HCT116 (cell line): ENCODE results near the gene ADGRV1. TPM values are rescaled to one million over a fixed set of nuclear protein-coding genes. Genes with fewer than 3 reads are reported as not detected.

ENCODE experiments used
- ATAC-seq: fragments of 200-7000 bp; cut with Tn5 transposase; 2 replicates; pipeline ENCODE4 v1.9.1; 2020; ENCODE audit warnings: mild to moderate bottlenecking, moderate library complexity
- BruUV-seq: library from RNA; stranded (reverse); fragments of 400-500 nt; replicated peaks from 2 replicates; lab custom pipeline; 2021; lab: Mats Ljungman, UMichigan
- CTCF ChIA-PET: fragments of 300-600 bp; sonication (Branson Sonifier 250); formaldehyde crosslinking; loops from one replicate; lab custom pipeline; 2021; ENCODE audit warnings: antibody characterized with exemption; lab: Charles Lee
- POLR2A ChIA-PET: fragments of 300-600, 350-600 bp; sonication (Branson Sonifier 250); formaldehyde crosslinking; loops from one replicate; lab custom pipeline; 2021; ENCODE audit warnings: antibody characterized with exemption; lab: Charles Lee
- RAD21 ChIA-PET, 2 experiments: fragments of 300-600 bp; sonication (Branson Sonifier 250); formaldehyde crosslinking; loops; one replicate each; lab custom pipeline; 2023; ENCODE audit warnings: low total read pairs in 2 of 2; ENCODE audit not compliant: uncharacterized antibody in 2 of 2, unreplicated experiment in 2 of 2, low non-redundant PET in 1 of 2; lab: Charles Lee
- DNase-seq: peaks from one replicate; pipeline ENCODE4 v3.0.0-alpha.2; 2010; ENCODE audit warnings: low read depth, low spot score
- H2AFZ ChIP-seq: fragments of 200-600 bp; shearing (Covaris generic), sonication (generic); 2 replicates; pipeline ENCODE4 v1.6.1; 2017; ENCODE audit warnings: low read depth, mixed run types, mixed read lengths, antibody characterized with exemption, low read length; ENCODE audit not compliant: poor library complexity, severe bottlenecking
- H3K27ac ChIP-seq: 2 replicates; pipeline ENCODE4 v1.5.1; 2012; ENCODE audit warnings: low read depth, low read length
- H3K27me3 ChIP-seq: fragments of 200-600 bp; sonication (generic); 2 replicates; pipeline ENCODE4 v1.6.1; 2016; ENCODE audit warnings: mixed run types, low read length, mixed read lengths; ENCODE audit not compliant: insufficient read depth
- H3K36me3 ChIP-seq, 2 experiments: fragments of 200-500 bp in 1 of 2; fragments of 200-600 bp in 1 of 2; sonication (Bioruptor generic) in 1 of 2; sonication (generic) in 1 of 2; 2 replicates each; pipeline versions ENCODE4 v1.5.1 to v1.6.1; 2014 to 2016; ENCODE audit warnings: low read length in 2 of 2, inconsistent platforms in 1 of 2, mixed read lengths in 1 of 2, mixed run types in 1 of 2; ENCODE audit not compliant: insufficient read depth in 2 of 2, control insufficient read depth in 1 of 2
- H3K4me1 ChIP-seq, 2 experiments: fragments of 200-600 bp in 1 of 2; sonication (generic) in 1 of 2; 2 replicates each; pipeline versions ENCODE4 v1.5.1 to v1.6.1; 2012 to 2017; ENCODE audit warnings: low read length in 2 of 2, inconsistent platforms in 1 of 2, mild to moderate bottlenecking in 1 of 2, mixed read lengths in 1 of 2, mixed run types in 1 of 2, moderate library complexity in 1 of 2; ENCODE audit not compliant: insufficient read depth in 2 of 2, control insufficient read depth in 1 of 2
- H3K4me2 ChIP-seq: fragments of 200-600 bp; sonication (generic); 2 replicates; pipeline ENCODE4 v1.6.1; 2017; ENCODE audit warnings: mixed run types, low read length, mixed read lengths
- H3K4me3 ChIP-seq, 2 experiments: fragments of 200-600 bp in 1 of 2; sonication (generic) in 1 of 2; replicated peaks in 1 of 2; 2 replicates each; pipeline ENCODE4 v1.5.1; 2011 to 2016; ENCODE audit warnings: low read length in 2 of 2, control low read depth in 1 of 2, low read depth in 1 of 2, mild to moderate bottlenecking in 1 of 2, mixed read lengths in 1 of 2, mixed run types in 1 of 2
- H3K79me2 ChIP-seq: fragments of 200-600 bp; sonication (generic); 2 replicates; pipeline ENCODE4 v1.6.1; 2017; ENCODE audit warnings: mild to moderate bottlenecking, mixed run types, low read length, moderate library complexity, mixed read lengths; ENCODE audit not compliant: insufficient read depth
- H3K9ac ChIP-seq: fragments of 200-600 bp; sonication (generic); 2 replicates; pipeline ENCODE4 v1.6.1; 2016; ENCODE audit warnings: low read length, mixed read lengths
- H3K9me2 ChIP-seq: fragments of 200-600 bp; sonication (generic), shearing (Covaris generic); 2 replicates; pipeline ENCODE4 v1.6.1; 2017; ENCODE audit warnings: mixed run types, mild to moderate bottlenecking, moderate library complexity; ENCODE audit not compliant: insufficient read depth
- H3K9me3 ChIP-seq, 2 experiments: fragments of 200-500 bp in 1 of 2; fragments of 200-600 bp in 1 of 2; sonication (Bioruptor generic) in 1 of 2; sonication (generic) in 1 of 2; 2 replicates each; pipeline ENCODE4 v1.6.1; 2014 to 2017; ENCODE audit warnings: low read length in 2 of 2, mixed read lengths in 2 of 2, inconsistent platforms in 1 of 2, low read depth in 1 of 2, mild to moderate bottlenecking in 1 of 2, mixed run types in 1 of 2, moderate library complexity in 1 of 2; ENCODE audit not compliant: control insufficient read depth in 1 of 2, insufficient read depth in 1 of 2
- H4K20me1 ChIP-seq: fragments of 200-600 bp; sonication (generic), shearing (Covaris generic); 2 replicates; pipeline ENCODE4 v1.6.1; 2017; ENCODE audit warnings: mixed run types, mild to moderate bottlenecking, moderate library complexity; ENCODE audit not compliant: insufficient read depth
- CBX3 ChIP-seq: IDR thresholded peaks from 2 replicates; pipeline ENCODE4 v1.6.1; 2012; ENCODE audit warnings: low read depth
- CEBPB ChIP-seq: IDR thresholded peaks from 2 replicates; pipeline ENCODE4 v1.6.1; 2012; ENCODE audit warnings: low read depth
- EGR1 ChIP-seq: IDR thresholded peaks from 2 replicates; pipeline ENCODE4 v1.6.1; 2012; ENCODE audit warnings: low read depth
- EZH2 ChIP-seq: fragments of 200-600 bp; sonication (generic); IDR thresholded peaks from 2 replicates; pipeline ENCODE4 v1.6.1; 2017; ENCODE audit warnings: antibody characterized with exemption, mixed run types
- FOSL1 ChIP-seq: IDR thresholded peaks from 2 replicates; pipeline ENCODE4 v1.6.1; 2012; ENCODE audit warnings: low read depth
- JUND ChIP-seq: IDR thresholded peaks from 2 replicates; pipeline ENCODE4 v1.6.1; 2012
- POLR2A ChIP-seq: IDR thresholded peaks from 2 replicates; pipeline ENCODE4 v1.7.0; 2011; ENCODE audit warnings: borderline replicate concordance; ENCODE audit not compliant: insufficient read depth, insufficient read length; ENCODE audit errors: extremely low read depth
- TCF7L2 ChIP-seq: IDR thresholded peaks from 2 replicates; pipeline ENCODE4 v1.7.0; 2011; ENCODE audit warnings: borderline replicate concordance, inconsistent platforms; ENCODE audit not compliant: insufficient read depth, insufficient read length; ENCODE audit errors: extremely low read depth
- YY1 ChIP-seq: IDR thresholded peaks from 2 replicates; pipeline ENCODE4 v1.6.1; 2011; ENCODE audit warnings: low read length, low read depth, moderate library complexity, mild to moderate bottlenecking; ENCODE audit not compliant: insufficient replicate concordance; ENCODE audit errors: extremely low read depth
- ZBTB33 ChIP-seq: IDR thresholded peaks from 2 replicates; pipeline ENCODE4 v1.6.1; 2011; ENCODE audit warnings: mild to moderate bottlenecking, low read length, moderate library complexity; ENCODE audit not compliant: insufficient replicate concordance; ENCODE audit errors: extremely low read depth
- ZFX ChIP-seq: fragments of 450-650 bp; IDR thresholded peaks from 2 replicates; pipeline ENCODE4 v1.6.1; 2017
- ZNF274 ChIP-seq: fragments of 200-500 bp; sonication (Bioruptor generic); IDR thresholded peaks from 2 replicates; pipeline ENCODE4 v1.6.1; 2014; ENCODE audit warnings: mild to moderate bottlenecking, low read depth, low read length, inconsistent platforms
- intact Hi-C: fragments of 100-400 bp; cut with micrococcal nuclease; formaldehyde crosslinking; loops from 2 replicates; pipeline ENCODE4 v1.10.0; 2022
- total RNA-seq: library from RNA; stranded (reverse); gene quantifications from one replicate; pipeline ENCODE4 v1.2.1, GENCODE V29; 2021; ENCODE audit not compliant: unreplicated experiment
- TF ChIP-seq, protein P1 (sequence below): IDR thresholded peaks from 2 replicates; pipeline ENCODE4 v1.6.1; 2012; ENCODE audit warnings: low read depth

ADGRV1 gene
- total RNA-seq, 1 experiment from 2014 or later = 6.0 TPM

DNA sequence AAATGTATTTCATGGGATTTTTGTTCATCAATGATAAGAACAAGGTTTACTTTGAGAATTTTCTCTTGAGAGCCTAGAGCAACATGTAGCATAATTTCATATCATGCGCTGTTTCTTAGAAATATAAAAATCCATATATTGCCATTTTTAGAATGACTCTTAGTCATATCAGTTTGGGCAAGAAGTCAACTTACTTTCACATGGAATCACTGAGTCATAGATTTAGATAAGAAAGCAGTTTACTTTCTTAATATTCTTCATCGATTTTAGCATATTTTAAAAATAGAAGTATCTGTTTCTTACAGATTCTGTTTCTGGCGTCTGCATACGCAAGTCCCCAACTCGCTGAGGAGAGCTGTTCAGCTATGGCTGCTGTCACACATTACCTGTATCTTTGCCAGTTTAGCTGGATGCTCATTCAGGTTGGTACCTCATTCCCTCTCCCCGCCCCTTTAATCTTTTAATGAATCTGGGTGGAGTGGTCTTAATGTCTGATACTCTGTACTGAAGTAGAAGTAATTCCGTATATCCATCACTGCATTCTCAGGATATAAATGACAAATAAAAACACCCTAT lies 406.6 kb downstream of the ADGRV1 start:
- no peaks in the 10 kb centered on the region for H3K27me3 ChIP-seq
- H4K20me1 ChIP-seq = no peaks in the 10 kb centered on the region
- no peak overlapping the region for H3K27ac ChIP-seq
- no peak overlapping the region for H3K4me2 ChIP-seq
- BruUV-seq = no TSS peak
- H3K9ac ChIP-seq = no peak overlapping the region
- no peaks in the 10 kb centered on the region for H3K79me2 ChIP-seq
- POLR2A ChIA-PET = no interaction called here
- no peak for TF ChIP-seq EZH2
- TF ChIP-seq JUND = no peak
- TF ChIP-seq, all 23 proteins: peak for 0
- ChIA-PET CTCF (no interaction called here), RAD21 (no interaction called here)
- Histone ChIP-seq H3K4me1 (no peaks in the 10 kb centered on the region), H3K4me3 (no peak overlapping the region), H3K9me3 (no peaks in the 10 kb centered on the region), H2AFZ (no peak overlapping the region), H3K36me3 (no peaks in the 10 kb centered on the region), H3K9me2 (no peaks in the 10 kb centered on the region)
- intact Hi-C loops = no loop called here
- ATAC-seq = no peak
- DNase-seq = no peak

DNA sequence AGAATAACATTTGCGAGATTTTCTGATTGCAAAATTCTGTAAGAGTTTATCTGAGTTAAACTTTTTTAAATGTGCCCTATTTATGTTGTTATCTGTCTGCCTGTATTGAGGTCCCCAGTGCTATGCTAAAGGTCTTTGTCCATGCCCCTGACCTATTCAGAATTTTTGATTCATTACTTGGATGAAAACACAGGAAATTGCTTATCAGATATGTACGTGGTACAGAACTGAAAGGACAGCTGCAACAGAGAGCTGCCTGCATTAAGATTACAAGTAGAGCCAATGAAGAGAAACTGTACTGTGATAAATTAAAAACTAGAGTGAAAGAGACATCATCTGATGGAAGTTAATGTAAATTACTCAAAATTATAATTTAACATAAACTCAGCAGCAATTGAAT lies 408.8 kb downstream of the ADGRV1 start:
- CTCF ChIA-PET = no interaction called here
- no peak overlapping the region for H3K4me2 ChIP-seq
- H3K79me2 ChIP-seq = no peaks in the 10 kb centered on the region
- no peak overlapping the region for H2AFZ ChIP-seq
- TF ChIP-seq ZFX (no peak), CBX3 (no peak), YY1 (no peak), EGR1 (no peak), ZBTB33 (no peak), TCF7L2 (no peak), CEBPB (no peak), ZNF274 (no peak), FOSL1 (no peak), POLR2A (no peak)
- TF ChIP-seq, protein P1, sequence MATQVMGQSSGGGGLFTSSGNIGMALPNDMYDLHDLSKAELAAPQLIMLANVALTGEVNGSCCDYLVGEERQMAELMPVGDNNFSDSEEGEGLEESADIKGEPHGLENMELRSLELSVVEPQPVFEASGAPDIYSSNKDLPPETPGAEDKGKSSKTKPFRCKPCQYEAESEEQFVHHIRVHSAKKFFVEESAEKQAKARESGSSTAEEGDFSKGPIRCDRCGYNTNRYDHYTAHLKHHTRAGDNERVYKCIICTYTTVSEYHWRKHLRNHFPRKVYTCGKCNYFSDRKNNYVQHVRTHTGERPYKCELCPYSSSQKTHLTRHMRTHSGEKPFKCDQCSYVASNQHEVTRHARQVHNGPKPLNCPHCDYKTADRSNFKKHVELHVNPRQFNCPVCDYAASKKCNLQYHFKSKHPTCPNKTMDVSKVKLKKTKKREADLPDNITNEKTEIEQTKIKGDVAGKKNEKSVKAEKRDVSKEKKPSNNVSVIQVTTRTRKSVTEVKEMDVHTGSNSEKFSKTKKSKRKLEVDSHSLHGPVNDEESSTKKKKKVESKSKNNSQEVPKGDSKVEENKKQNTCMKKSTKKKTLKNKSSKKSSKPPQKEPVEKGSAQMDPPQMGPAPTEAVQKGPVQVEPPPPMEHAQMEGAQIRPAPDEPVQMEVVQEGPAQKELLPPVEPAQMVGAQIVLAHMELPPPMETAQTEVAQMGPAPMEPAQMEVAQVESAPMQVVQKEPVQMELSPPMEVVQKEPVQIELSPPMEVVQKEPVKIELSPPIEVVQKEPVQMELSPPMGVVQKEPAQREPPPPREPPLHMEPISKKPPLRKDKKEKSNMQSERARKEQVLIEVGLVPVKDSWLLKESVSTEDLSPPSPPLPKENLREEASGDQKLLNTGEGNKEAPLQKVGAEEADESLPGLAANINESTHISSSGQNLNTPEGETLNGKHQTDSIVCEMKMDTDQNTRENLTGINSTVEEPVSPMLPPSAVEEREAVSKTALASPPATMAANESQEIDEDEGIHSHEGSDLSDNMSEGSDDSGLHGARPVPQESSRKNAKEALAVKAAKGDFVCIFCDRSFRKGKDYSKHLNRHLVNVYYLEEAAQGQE = no peak
- H3K4me3 ChIP-seq = no peak overlapping the region
- DNase-seq (no peak), ATAC-seq (no peak)
- H3K27ac ChIP-seq = no peak overlapping the region
- H3K27me3 ChIP-seq = no peaks in the 10 kb centered on the region
- H4K20me1 ChIP-seq = no peaks in the 10 kb centered on the region
- RAD21 ChIA-PET = no interaction called here
- H3K9me2 ChIP-seq = no peaks in the 10 kb centered on the region
- no peak overlapping the region for H3K9ac ChIP-seq
- H3K4me1 ChIP-seq = no peaks in the 10 kb centered on the region
- BruUV-seq = no TSS peak
- POLR2A ChIA-PET = no interaction called here
- intact Hi-C loops = no loop called here
- no peaks in the 10 kb centered on the region for H3K9me3 ChIP-seq
- no peaks in the 10 kb centered on the region for H3K36me3 ChIP-seq
